ENCODE results near the gene SEMG2. TPM values are rescaled to one million over a fixed set of nuclear protein-coding genes. Genes with fewer than 3 reads are reported as not detected.

The SEMG2 gene
- total RNA-seq, 1 donor from 2014 or later = not detected

DNA sequence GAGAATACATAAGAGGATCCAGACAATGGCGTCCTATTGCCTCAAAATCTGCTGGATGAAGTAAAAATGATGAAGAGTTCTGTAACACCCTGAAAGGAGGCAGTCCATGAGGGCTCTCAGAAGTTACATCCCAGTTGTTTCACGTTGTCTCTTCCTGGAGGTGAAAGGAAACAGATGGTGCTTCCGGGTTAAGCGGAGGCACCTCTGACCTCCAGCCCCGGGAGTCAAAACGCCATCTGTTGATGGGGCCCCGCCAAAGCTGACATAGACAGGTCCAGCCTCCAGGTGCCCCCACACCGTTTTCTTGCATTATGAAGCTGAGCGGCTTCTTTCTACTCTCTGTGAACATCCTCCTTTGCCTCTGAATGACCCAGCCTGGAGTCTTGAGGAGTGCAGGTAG lies 9.5 kb downstream of the SEMG2 start:
- Mint-ChIP-seq H3K9me3 (no peaks in the 10 kb centered on the region), H3K27me3 (peaks cover 52% of the 10 kb centered on the region), H3K4me3 (no peak overlapping the region), H3K36me3 (no peaks in the 10 kb centered on the region), H3K4me1 (ENCODE audit: unreplicated experiment) (no peaks in the 10 kb centered on the region), H3K27ac (no peak overlapping the region)
- TF ChIP-seq CTCF (conservative IDR thresholded peaks at IDR 0.05) = no peak
- no peak for DNase-seq (ENCODE audit: extremely low spot score, unreplicated experiment)

DNA sequence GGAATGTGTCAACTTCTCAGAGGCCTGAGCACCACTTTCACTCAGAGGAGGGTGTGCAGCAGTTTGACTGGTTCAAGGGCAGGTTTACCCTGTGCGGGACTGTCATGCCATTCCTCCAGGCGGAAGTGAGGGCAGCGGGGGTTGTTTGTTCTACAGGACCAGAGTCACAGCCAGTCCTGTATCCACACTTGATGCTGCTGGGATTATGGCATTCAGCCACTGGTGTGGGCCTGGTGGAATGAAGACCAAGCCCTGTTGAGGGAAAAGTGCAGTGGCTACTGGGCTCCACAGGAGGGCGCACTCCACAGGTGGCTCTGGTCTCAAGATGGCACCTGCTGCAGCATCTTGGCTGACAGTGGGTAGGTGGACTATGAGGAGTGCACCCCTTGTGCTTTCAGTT lies 14.8 kb downstream of the SEMG2 start:
- no peak overlapping the region for H3K27ac Mint-ChIP-seq
- H3K9me3 Mint-ChIP-seq = no peaks in the 10 kb centered on the region
- H3K36me3 Mint-ChIP-seq = no peaks in the 10 kb centered on the region
- TF ChIP-seq CTCF (conservative IDR thresholded peaks at IDR 0.05) = peak; percentile 60
- H3K4me1 Mint-ChIP-seq (ENCODE audit: unreplicated experiment) = no peaks in the 10 kb centered on the region
- H3K4me3 Mint-ChIP-seq = no peak overlapping the region
- H3K27me3 Mint-ChIP-seq = peaks cover 28% of the 10 kb centered on the region
- DNase-seq (ENCODE audit: extremely low spot score, unreplicated experiment) = no peak

- H3K27me3 Mint-ChIP-seq = peaks cover 13% of the 10 kb centered on the region
- no peaks in the 10 kb centered on the region for H3K9me3 Mint-ChIP-seq
- no peak overlapping the region for H3K4me3 Mint-ChIP-seq
- H3K4me1 Mint-ChIP-seq (ENCODE audit: unreplicated experiment) = no peaks in the 10 kb centered on the region
- no peak for TF ChIP-seq CTCF (conservative IDR thresholded peaks at IDR 0.05)
- no peak for DNase-seq (ENCODE audit: extremely low spot score, unreplicated experiment)
- H3K36me3 Mint-ChIP-seq = no peaks in the 10 kb centered on the region
- no peak overlapping the region for H3K27ac Mint-ChIP-seq
Measured at GRCh38 chr20:45238139-45238538, 17.0 kb downstream of the SEMG2 start.

GRCh38 chr20:45246109-45246508 lies 24.9 kb downstream of the SEMG2 start:
- peaks cover 10% of the 10 kb centered on the region for H3K27me3 Mint-ChIP-seq
- peak overlapping the region; percentile 34 for H3K27ac Mint-ChIP-seq
- TF ChIP-seq CTCF (conservative IDR thresholded peaks at IDR 0.05) = no peak
- no peaks in the 10 kb centered on the region for H3K9me3 Mint-ChIP-seq
- no peak for DNase-seq (ENCODE audit: extremely low spot score, unreplicated experiment)
- H3K36me3 Mint-ChIP-seq = no peaks in the 10 kb centered on the region
- H3K4me1 Mint-ChIP-seq (ENCODE audit: unreplicated experiment) = peaks cover 6% of the 10 kb centered on the region
- no peak overlapping the region for H3K4me3 Mint-ChIP-seq

- no peak overlapping the region for H3K27ac Mint-ChIP-seq
- no peaks in the 10 kb centered on the region for H3K9me3 Mint-ChIP-seq
- H3K27me3 Mint-ChIP-seq = peaks cover 12% of the 10 kb centered on the region
- DNase-seq (ENCODE audit: extremely low spot score, unreplicated experiment) = no peak
- H3K36me3 Mint-ChIP-seq = no peaks in the 10 kb centered on the region
- peaks cover 14% of the 10 kb centered on the region for H3K4me1 Mint-ChIP-seq (ENCODE audit: unreplicated experiment)
- no peak for TF ChIP-seq CTCF (conservative IDR thresholded peaks at IDR 0.05)
- no peak overlapping the region for H3K4me3 Mint-ChIP-seq
Measured at GRCh38 chr20:45247865-45248264, 26.7 kb downstream of the SEMG2 start.

DNA sequence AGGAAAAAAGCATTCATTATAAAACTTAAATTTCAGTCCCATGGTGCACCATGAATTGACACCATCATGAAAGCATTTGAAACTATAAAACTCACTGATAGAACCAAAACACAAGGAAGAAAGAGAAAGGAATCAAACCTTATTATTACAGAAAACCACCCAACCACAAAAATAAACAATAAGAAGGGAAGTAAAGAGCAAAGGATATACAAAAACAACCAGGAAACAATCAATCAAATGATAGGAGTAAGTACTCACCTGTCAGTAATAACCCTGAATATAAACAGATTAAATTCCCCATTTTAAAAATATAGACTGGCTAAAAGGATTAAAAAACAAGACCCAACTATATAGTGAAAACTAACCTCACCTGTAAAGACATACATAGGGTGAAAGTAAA lies 27.4 kb downstream of the SEMG2 start:
- no peak overlapping the region for H3K4me3 Mint-ChIP-seq
- no peaks in the 10 kb centered on the region for H3K36me3 Mint-ChIP-seq
- no peak overlapping the region for H3K27ac Mint-ChIP-seq
- peaks cover 12% of the 10 kb centered on the region for H3K27me3 Mint-ChIP-seq
- H3K9me3 Mint-ChIP-seq = no peaks in the 10 kb centered on the region
- no peak for TF ChIP-seq CTCF (conservative IDR thresholded peaks at IDR 0.05)
- DNase-seq (ENCODE audit: extremely low spot score, unreplicated experiment) = no peak
- peaks cover 14% of the 10 kb centered on the region for H3K4me1 Mint-ChIP-seq (ENCODE audit: unreplicated experiment)
